Endothelial cell of umbilical vein (primary cell): Measurements from ENCODE around the gene CD58. TPM values are rescaled to one million over a fixed set of nuclear protein-coding genes. Genes with fewer than 3 reads are reported as not detected.

Experiments used
- BruUV-seq: library from RNA; stranded (reverse); fragments of 400-500 nt; replicated peaks from 2 replicates; lab custom pipeline; 2021; lab: Mats Ljungman, UMichigan
- CTCF ChIA-PET: fragments of 300-600, 350-600 bp; sonication (Branson Sonifier 250); formaldehyde crosslinking; loops from one replicate; lab custom pipeline; 2021; ENCODE audit warnings: antibody characterized with exemption, inconsistent platforms; lab: Charles Lee
- POLR2A ChIA-PET: fragments of 300-600, 350-600 bp; sonication (Branson Sonifier 250); formaldehyde crosslinking; loops from one replicate; lab custom pipeline; 2021; ENCODE audit warnings: antibody characterized with exemption, inconsistent platforms; lab: Charles Lee
- DNase-seq: peaks from one replicate; pipeline ENCODE4 v3.0.0-alpha.2; 2011; ENCODE audit warnings: low read depth, low spot score
- FAIRE-seq: peaks from 2 replicates; lab custom pipeline; 2011; peaks lifted over from hg19 to GRCh38; lab: Jason Lieb, UNC
- H2AFZ ChIP-seq: 2 replicates; pipeline ENCODE4 v1.6.0; 2012; ENCODE audit warnings: low read depth, low read length, control low read depth, inconsistent platforms
- H3K27ac ChIP-seq: 2 replicates; pipeline ENCODE4 v1.5.1; 2011; ENCODE audit warnings: low read depth, mild to moderate bottlenecking, control low read depth, low read length, moderate library complexity; ENCODE audit not compliant: insufficient read depth
- H3K27me3 ChIP-seq, 2 experiments: 2 replicates each; pipeline versions ENCODE4 v1.6.0 to v1.6.1; 2011; ENCODE audit warnings: low read length in 2 of 2, mixed read lengths in 1 of 2; ENCODE audit not compliant: control insufficient read depth in 2 of 2, insufficient read depth in 2 of 2
- H3K36me3 ChIP-seq, 2 experiments: 2 replicates in 1 of 2; 3 replicates in 1 of 2; pipeline ENCODE4 v1.5.1; 2011; ENCODE audit warnings: low read length in 2 of 2, mild to moderate bottlenecking in 1 of 2, moderate library complexity in 1 of 2; ENCODE audit not compliant: control insufficient read depth in 2 of 2, insufficient read depth in 2 of 2; ENCODE audit errors: extremely low read depth in 1 of 2
- H3K4me1 ChIP-seq: 3 replicates; pipeline ENCODE4 v1.5.1; 2011; ENCODE audit warnings: mild to moderate bottlenecking, low read length; ENCODE audit not compliant: control insufficient read depth, insufficient read depth; ENCODE audit errors: extremely low read depth
- H3K4me2 ChIP-seq: 2 replicates; pipeline ENCODE4 v1.6.1; 2011; ENCODE audit warnings: low read length, control low read depth, mixed read lengths; ENCODE audit not compliant: insufficient read depth
- H3K4me3 ChIP-seq, 3 experiments: fragments of 200-600 bp in 1 of 3; sonication (generic), shearing (Covaris generic) in 1 of 3; replicated peaks in 1 of 3; 2 replicates each; pipeline ENCODE4 v1.5.1; 2011 to 2016; ENCODE audit warnings: control low read depth in 3 of 3, low read length in 3 of 3, mild to moderate bottlenecking in 2 of 3, inconsistent platforms in 1 of 3, low read depth in 1 of 3, moderate library complexity in 1 of 3; ENCODE audit not compliant: insufficient read depth in 1 of 3
- H3K79me2 ChIP-seq: 2 replicates; pipeline ENCODE4 v1.6.0; 2012; ENCODE audit warnings: low read length, inconsistent platforms; ENCODE audit not compliant: control insufficient read depth, insufficient read depth
- H3K9ac ChIP-seq: replicated peaks from 2 replicates; pipeline ENCODE3; 2011; ENCODE audit warnings: low read length, control low read depth; ENCODE audit not compliant: insufficient read depth; ENCODE audit errors: extremely low read depth
- H3K9me1 ChIP-seq: replicated peaks from 3 replicates; pipeline ENCODE4 v1.6.0; 2011; ENCODE audit warnings: mild to moderate bottlenecking, low read length; ENCODE audit not compliant: control insufficient read depth, insufficient read depth; ENCODE audit errors: extremely low read depth
- H3K9me3 ChIP-seq: replicated peaks from 2 replicates; pipeline ENCODE4 v1.5.1; 2012; ENCODE audit warnings: low read length, inconsistent platforms; ENCODE audit not compliant: control insufficient read depth, insufficient read depth
- H4K20me1 ChIP-seq: replicated peaks from 2 replicates; pipeline ENCODE3; 2011; ENCODE audit warnings: mild to moderate bottlenecking, low read length; ENCODE audit not compliant: control insufficient read depth, insufficient read depth; ENCODE audit errors: extremely low read depth
- CTCF ChIP-seq, 2 donors: IDR thresholded peaks; 1 replicate in 1 of 2; 2 replicates in 1 of 2; pipeline ENCODE4 v1.5.1; 2011; ENCODE audit warnings: low read length in 2 of 2, mild to moderate bottlenecking in 2 of 2, moderate library complexity in 2 of 2, control low read depth in 1 of 2, inconsistent platforms in 1 of 2, low read depth in 1 of 2; ENCODE audit not compliant: insufficient read depth in 1 of 2; ENCODE audit errors: extremely low read depth in 1 of 2
- EZH2 ChIP-seq: IDR thresholded peaks from 2 replicates; pipeline ENCODE4 v1.6.1; 2012; ENCODE audit warnings: borderline replicate concordance, low read depth, mild to moderate bottlenecking, moderate library complexity, low read length, inconsistent platforms; ENCODE audit not compliant: severe bottlenecking
- FOS ChIP-seq: IDR thresholded peaks from 2 replicates; pipeline ENCODE4 v1.6.1; 2011; ENCODE audit warnings: mild to moderate bottlenecking, low read length, moderate library complexity, borderline replicate concordance; ENCODE audit not compliant: insufficient read depth
- GATA2 ChIP-seq: IDR thresholded peaks from 2 replicates; pipeline ENCODE4 v1.7.0; 2011; ENCODE audit warnings: low read depth, mild to moderate bottlenecking, moderate library complexity, mixed read lengths, low read length; ENCODE audit not compliant: insufficient read length, insufficient read depth
- JUN ChIP-seq: IDR thresholded peaks from 2 replicates; pipeline ENCODE4 v1.6.1; 2011; ENCODE audit warnings: borderline replicate concordance, low read depth; ENCODE audit not compliant: insufficient read length, insufficient read depth
- MAX ChIP-seq: IDR thresholded peaks from 2 replicates; pipeline ENCODE4 v1.6.1; 2011; ENCODE audit not compliant: insufficient read depth, insufficient read length
- MYC ChIP-seq: IDR thresholded peaks from one replicate; pipeline ENCODE4 v1.6.1; 2011; ENCODE audit warnings: mild to moderate bottlenecking, low read depth, low read length
- POLR2A ChIP-seq: IDR thresholded peaks from 2 replicates; pipeline ENCODE4 v1.6.1; 2012; ENCODE audit warnings: low read depth, mild to moderate bottlenecking, control low read depth, low read length
- POLR2AphosphoS5 ChIP-seq: IDR thresholded peaks from 2 replicates; pipeline ENCODE4 v1.6.1; 2012; ENCODE audit warnings: low read depth, mild to moderate bottlenecking, control low read depth, low read length, moderate library complexity; ENCODE audit not compliant: insufficient read depth
- dilution Hi-C: fragments of 300-500 bp; cut with MboI; formaldehyde crosslinking; loops from one replicate; pipeline ENCODE4 v1.15.0; 2019; ENCODE audit warnings: low sequenced_read_pairs; ENCODE audit not compliant: extremely low pct_ligation_motif_present
- intact Hi-C: fragments of 100-400 bp; cut with micrococcal nuclease; formaldehyde crosslinking; loops from one replicate; pipeline ENCODE4 v1.10.0; 2022
- polyA plus RNA-seq, 4 experiments: library from polyadenylated mRNA; depleted of rRNA in 3 of 4; stranded (reverse) in 3 of 4; unstranded in 1 of 4; fragments of >200 nt; gene quantifications; 2 replicates each; pipeline versions ENCODE4 v1.2.1 to v1.2.3, GENCODE V29; 2011 to 2012; ENCODE audit warnings: missing spikeins in 1 of 4
- total RNA-seq: library from RNA; stranded (reverse); gene quantifications from 2 replicates; pipeline ENCODE4 v1.2.3, GENCODE V29; 2021

CD58 gene
- total and polyA plus RNA-seq, 2 donors (not counting 3 experiments of a cell fraction or from before 2014, with no cell fraction given) = 9.8 to 12.7 TPM

DNA sequence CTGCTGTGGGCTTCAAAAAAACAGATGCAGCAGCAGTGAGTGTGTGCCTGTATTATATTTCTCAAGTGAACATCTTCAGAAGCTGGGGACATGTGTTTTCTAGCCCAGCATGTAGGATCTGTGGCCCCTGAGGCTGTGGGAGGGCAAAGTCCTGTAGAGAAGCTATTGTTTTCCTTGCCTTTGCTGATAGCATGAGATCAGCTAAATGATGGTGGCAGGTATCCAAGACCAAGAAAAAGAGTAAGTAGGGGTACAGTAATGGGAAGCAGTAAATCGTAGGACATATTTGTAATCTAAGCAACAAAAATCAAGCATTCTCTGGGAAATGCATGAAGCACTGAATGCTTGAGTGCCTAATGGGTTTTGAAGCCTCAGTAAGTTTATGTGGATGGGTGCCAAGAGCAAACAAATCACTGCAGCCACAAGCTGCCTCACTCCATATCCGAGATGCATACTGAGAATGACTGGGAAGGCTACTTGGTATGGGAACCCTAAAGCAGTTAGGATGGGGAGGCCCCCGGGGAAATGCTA, 98.3 kb downstream of the CD58 start:
- Histone ChIP-seq H3K4me2 (no peak overlapping the region), H3K9ac (no peak overlapping the region), H3K4me3 (no peak overlapping the region), H3K9me3 (no peaks in the 10 kb centered on the region), H4K20me1 (no peaks in the 10 kb centered on the region), H3K27me3 (no peaks in the 10 kb centered on the region), H2AFZ (no peak overlapping the region), H3K9me1 (no peaks in the 10 kb centered on the region), H3K36me3 (no peaks in the 10 kb centered on the region), H3K4me1 (no peaks in the 10 kb centered on the region), H3K27ac (no peak overlapping the region), H3K79me2 (no peaks in the 10 kb centered on the region)
- intact Hi-C loops (no loop called here), dilution Hi-C loops (no loop called here)
- CTCF ChIA-PET = interaction anchor here (0.9 to 5.2 kb wide), 4 partner anchors 13 to 333 kb away, joined by 3 to 38 read pairs (median 4); no protein-coding TSS in a partner anchor
- no TSS peak for BruUV-seq
- FAIRE-seq (no peak), DNase-seq (peak; percentile 55)
- POLR2A ChIA-PET = no interaction called here
- TF ChIP-seq FOS (no peak), GATA2 (no peak), POLR2AphosphoS5 (no peak), POLR2A (no peak), JUN (no peak), MAX (no peak), MYC (no peak), EZH2 (no peak), CTCF (IDR thresholded peaks at IDR 0.05; ENCODE audit: extremely low read depth in 1 of 2, insufficient read depth in 1 of 2, low read depth in 1 of 2, low read length in 2 of 2) (no peak)
